Head of caudate nucleus (tissue), 42 donors: ENCODE measurements around the gene FAM234B.

Source experiments
- DNase-seq, 42 donors: peaks; one replicate each; pipeline versions ENCODE4 v3.0.0 to v3.0.0-alpha.2; 2020 to 2021; ENCODE audit warnings: mixed read lengths in 7 of 42
- intact Hi-C: fragments of 100-400 bp; cut with DNase I; formaldehyde crosslinking; loops from one replicate; pipeline ENCODE4 v1.15.0; 2022

FAM234B gene

GRCh38 chr12:13128291-13128965 lies 84.2 kb downstream of the FAM234B start:
- intact Hi-C loops, result no loop called here
- DNase-seq, result peak in 16 of 42 donors; percentile 20 to 72 (median 34)

- DNase-seq, result no peak
- intact Hi-C loops, result no loop called here
Observed at GRCh38 chr12:13130981-13131380, 86.8 kb downstream of the FAM234B start.
